ENCODE results near the gene FAM47E. TPM values are rescaled to one million over a fixed set of nuclear protein-coding genes. Genes with fewer than 3 reads are reported as not detected.

Gene FAM47E
- total and polyA plus RNA-seq, 9 of the 15 experiments (the other 6 are each of a cell fraction or from before 2014, with no cell fraction given) = 3.7 to 15.6 (median 6.4) TPM

DNA sequence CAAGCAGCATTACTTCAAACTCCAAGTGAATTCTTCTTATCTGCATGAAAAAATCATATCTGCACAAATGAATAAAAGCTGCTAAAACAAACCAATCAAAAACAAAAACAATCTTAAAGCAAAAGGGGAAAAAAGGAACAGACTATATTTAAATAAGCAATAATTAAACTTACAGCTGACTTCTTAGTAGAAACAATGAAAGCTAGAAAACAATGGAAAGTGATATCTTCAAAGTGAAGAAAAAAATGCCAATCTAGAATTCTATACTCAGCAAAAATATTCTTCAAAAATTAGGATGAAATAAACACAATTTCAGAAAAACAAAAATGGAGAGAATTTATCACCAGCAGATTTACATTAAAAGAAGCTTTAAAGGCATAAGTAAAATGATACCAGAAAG lies 75.0 kb downstream of the FAM47E start (continued):
- TF ChIP-seq L3MBTL2 (IDR thresholded peaks at IDR 0.05) (no peak), CHD4 (IDR thresholded peaks at IDR 0.05; ENCODE audit: insufficient read depth, insufficient replicate concordance, low read depth, low read length, poor library complexity, severe bottlenecking) (no peak), MED1 (CRISPR knock-in tag; IDR thresholded peaks at IDR 0.05; ENCODE audit: borderline replicate concordance) (no peak), DDX20 (tag; IDR thresholded peaks at IDR 0.05; ENCODE audit: low read depth) (no peak), EP300 (IDR thresholded peaks at IDR 0.05; ENCODE audit: low read length) (no peak), DACH1 (IDR thresholded peaks at IDR 0.05; ENCODE audit: partially characterized antibody) (no peak), YY1 (IDR thresholded peaks at IDR 0.05; ENCODE audit: borderline replicate concordance in 1 of 3, control insufficient read depth in 1 of 3, extremely low read depth in 1 of 3, insufficient read depth in 3 of 3, insufficient read length in 1 of 3, insufficient replicate concordance in 2 of 3, low read depth in 1 of 3, low read length in 2 of 3) (no peak), SMAD1 (IDR thresholded peaks at IDR 0.05; ENCODE audit: low read depth, low read length, partially characterized antibody) (no peak), TFAM (CRISPR knock-in tag; conservative IDR thresholded peaks at IDR 0.05) (no peak), KLF6 (CRISPR knock-in tag; IDR thresholded peaks at IDR 0.05; ENCODE audit: borderline replicate concordance) (no peak), NR2C2 (CRISPR knock-in tag; IDR thresholded peaks at IDR 0.05) (no peak), NR2C2 (tag; IDR thresholded peaks at IDR 0.05) (no peak), TOE1 (IDR thresholded peaks at IDR 0.05; ENCODE audit: borderline replicate concordance) (0 out of 2 replicates have a peak, but pooled peaks have one; percentile 24), TOE1 (CRISPR knock-in tag; IDR thresholded peaks at IDR 0.05; ENCODE audit: borderline replicate concordance, low read depth) (no peak), HNRNPH1 (optimal IDR thresholded peaks at IDR 0.05; ENCODE audit: low read depth, low read length) (no peak), ZNF24 (IDR thresholded peaks at IDR 0.05) (no peak)
- TF ChIP-seq, protein P1, sequence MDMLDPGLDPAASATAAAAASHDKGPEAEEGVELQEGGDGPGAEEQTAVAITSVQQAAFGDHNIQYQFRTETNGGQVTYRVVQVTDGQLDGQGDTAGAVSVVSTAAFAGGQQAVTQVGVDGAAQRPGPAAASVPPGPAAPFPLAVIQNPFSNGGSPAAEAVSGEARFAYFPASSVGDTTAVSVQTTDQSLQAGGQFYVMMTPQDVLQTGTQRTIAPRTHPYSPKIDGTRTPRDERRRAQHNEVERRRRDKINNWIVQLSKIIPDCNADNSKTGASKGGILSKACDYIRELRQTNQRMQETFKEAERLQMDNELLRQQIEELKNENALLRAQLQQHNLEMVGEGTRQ (CRISPR knock-in tag; IDR thresholded peaks at IDR 0.05) = no peak
- TF ChIP-seq, protein P2, sequence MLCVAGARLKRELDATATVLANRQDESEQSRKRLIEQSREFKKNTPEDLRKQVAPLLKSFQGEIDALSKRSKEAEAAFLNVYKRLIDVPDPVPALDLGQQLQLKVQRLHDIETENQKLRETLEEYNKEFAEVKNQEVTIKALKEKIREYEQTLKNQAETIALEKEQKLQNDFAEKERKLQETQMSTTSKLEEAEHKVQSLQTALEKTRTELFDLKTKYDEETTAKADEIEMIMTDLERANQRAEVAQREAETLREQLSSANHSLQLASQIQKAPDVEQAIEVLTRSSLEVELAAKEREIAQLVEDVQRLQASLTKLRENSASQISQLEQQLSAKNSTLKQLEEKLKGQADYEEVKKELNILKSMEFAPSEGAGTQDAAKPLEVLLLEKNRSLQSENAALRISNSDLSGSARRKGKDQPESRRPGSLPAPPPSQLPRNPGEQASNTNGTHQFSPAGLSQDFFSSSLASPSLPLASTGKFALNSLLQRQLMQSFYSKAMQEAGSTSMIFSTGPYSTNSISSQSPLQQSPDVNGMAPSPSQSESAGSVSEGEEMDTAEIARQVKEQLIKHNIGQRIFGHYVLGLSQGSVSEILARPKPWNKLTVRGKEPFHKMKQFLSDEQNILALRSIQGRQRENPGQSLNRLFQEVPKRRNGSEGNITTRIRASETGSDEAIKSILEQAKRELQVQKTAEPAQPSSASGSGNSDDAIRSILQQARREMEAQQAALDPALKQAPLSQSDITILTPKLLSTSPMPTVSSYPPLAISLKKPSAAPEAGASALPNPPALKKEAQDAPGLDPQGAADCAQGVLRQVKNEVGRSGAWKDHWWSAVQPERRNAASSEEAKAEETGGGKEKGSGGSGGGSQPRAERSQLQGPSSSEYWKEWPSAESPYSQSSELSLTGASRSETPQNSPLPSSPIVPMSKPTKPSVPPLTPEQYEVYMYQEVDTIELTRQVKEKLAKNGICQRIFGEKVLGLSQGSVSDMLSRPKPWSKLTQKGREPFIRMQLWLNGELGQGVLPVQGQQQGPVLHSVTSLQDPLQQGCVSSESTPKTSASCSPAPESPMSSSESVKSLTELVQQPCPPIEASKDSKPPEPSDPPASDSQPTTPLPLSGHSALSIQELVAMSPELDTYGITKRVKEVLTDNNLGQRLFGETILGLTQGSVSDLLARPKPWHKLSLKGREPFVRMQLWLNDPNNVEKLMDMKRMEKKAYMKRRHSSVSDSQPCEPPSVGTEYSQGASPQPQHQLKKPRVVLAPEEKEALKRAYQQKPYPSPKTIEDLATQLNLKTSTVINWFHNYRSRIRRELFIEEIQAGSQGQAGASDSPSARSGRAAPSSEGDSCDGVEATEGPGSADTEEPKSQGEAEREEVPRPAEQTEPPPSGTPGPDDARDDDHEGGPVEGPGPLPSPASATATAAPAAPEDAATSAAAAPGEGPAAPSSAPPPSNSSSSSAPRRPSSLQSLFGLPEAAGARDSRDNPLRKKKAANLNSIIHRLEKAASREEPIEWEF (CRISPR knock-in tag; IDR thresholded peaks at IDR 0.05) = no peak
- TF ChIP-seq, protein P3, sequence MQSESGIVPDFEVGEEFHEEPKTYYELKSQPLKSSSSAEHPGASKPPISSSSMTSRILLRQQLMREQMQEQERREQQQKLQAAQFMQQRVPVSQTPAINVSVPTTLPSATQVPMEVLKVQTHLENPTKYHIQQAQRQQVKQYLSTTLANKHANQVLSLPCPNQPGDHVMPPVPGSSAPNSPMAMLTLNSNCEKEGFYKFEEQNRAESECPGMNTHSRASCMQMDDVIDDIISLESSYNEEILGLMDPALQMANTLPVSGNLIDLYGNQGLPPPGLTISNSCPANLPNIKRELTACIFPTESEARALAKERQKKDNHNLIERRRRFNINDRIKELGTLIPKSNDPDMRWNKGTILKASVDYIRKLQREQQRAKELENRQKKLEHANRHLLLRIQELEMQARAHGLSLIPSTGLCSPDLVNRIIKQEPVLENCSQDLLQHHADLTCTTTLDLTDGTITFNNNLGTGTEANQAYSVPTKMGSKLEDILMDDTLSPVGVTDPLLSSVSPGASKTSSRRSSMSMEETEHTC (IDR thresholded peaks at IDR 0.05) = no peak
- TF ChIP-seq, protein P4, sequence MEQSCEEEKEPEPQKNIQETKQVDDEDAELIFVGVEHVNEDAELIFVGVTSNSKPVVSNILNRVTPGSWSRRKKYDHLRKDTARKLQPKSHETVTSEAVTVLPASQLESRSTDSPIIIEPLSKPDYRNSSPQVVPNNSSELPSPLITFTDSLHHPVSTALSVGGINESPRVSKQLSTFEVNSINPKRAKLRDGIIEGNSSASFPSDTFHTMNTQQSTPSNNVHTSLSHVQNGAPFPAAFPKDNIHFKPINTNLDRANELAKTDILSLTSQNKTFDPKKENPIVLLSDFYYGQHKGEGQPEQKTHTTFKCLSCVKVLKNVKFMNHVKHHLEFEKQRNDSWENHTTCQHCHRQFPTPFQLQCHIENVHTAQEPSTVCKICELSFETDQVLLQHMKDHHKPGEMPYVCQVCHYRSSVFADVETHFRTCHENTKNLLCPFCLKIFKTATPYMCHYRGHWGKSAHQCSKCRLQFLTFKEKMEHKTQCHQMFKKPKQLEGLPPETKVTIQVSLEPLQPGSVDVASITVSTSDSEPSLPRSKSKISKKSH (CRISPR knock-in tag; IDR thresholded peaks at IDR 0.05) = peak; percentile 37; the same call in 1 of the 2 replicates
